Measurements from ENCODE around the gene OR7A10.

OR7A10 gene
- total RNA-seq = 0 reads per million in 2 donors

- DNase-seq = no peak
These were observed at the start of gene OR7A10 for GRCh38 chr19:14848822-14849221. Gene OR7A10, minus strand, starts transcription at chr19:14848922. Its CDS starts 7,045 bp downstream, at chr19:14841877.

- no peak for DNase-seq
These were observed 42.1 kb upstream of the OR7A10 start for GRCh38 chr19:14890643-14891379.

DNA sequence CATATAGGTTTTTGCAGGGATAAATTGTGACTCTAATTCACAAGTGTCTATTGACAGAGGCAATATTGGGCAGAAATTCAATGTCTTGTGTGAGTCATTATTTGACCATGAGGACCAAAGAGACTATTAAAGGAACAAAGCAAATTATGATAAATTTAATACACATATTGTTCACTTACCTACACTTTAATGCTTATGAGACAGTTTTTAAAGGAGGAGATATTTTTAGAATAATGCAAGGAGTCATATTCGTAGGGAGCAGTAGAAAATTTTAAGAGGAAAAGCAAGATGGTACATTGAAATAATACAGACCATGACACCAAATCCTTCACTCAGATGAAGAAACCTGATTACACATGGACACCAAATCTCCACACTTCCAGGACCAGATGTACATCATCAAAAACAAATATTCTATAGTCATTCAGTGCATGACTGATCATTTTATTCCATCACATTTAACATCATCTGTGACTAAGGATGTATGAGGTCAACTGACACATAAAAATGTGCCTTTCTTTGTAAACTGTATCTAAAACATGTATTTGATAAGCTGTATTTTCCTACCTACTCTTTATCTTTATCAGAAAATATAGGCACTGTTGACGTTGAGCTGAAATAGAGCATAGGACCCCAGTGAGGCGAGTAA, 41.4 kb upstream of the OR7A10 start:
- no peak for DNase-seq

GRCh38 chr19:14886032-14886431, 37.3 kb upstream of the OR7A10 start, which contains the start of gene OR7A17:
Gene OR7A17, minus strand, starts transcription at chr19:14886132. Its CDS starts 4,777 bp downstream, at chr19:14881355.
- DNase-seq = no peak

DNA sequence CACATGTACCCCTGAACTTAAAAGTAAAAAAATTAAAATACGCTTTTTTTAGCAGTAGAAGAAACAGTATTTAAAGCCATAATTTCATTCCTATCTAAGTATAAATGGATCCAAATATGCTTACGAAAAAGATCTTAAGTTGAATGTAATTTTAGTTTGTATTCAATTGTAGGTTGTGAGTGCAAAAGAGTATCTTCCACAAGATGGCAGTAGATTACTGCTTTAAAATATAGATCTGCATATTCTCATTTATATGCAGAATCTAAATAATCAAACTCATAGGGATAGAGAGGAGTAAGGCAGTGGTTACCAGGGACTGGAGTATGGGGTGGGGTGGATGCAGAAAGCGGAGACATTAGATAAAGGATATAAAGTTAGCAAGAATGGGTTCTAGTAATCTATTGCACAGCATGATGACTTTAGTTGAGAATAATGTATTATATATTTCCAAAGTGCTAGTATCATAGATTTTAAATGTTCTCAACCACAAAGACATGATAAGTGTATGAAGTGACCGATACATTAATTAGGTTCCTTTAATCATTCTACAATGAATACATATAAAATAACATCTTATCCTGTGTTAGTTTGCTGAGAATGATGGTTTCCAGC, 23.0 kb upstream of the OR7A10 start:
- DNase-seq = no peak

- no peak for DNase-seq
These were observed 19.8 kb upstream of the OR7A10 start for GRCh38 chr19:14868497-14868896.

GRCh38 chr19:14843578-14843977, 5.1 kb downstream of the OR7A10 start:
- DNase-seq = no peak

DNA sequence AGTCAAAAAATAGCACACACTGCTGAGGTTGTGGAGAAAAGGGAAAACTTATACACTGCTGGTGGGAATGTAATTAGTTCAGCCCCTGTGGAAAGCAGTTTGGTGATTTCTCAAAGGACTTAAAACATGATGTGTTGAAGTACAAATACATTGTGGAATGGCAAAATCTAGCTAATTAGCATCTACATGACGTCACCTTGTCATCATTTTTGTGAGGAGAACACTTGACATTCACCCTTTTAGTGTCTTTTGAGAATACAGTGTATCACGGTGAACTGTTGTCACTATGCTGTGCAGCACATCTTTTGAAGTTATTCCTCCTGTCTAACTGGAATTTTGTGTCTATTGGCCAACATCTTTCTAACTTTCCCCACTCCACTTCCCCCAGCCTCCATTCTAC, 5.6 kb downstream of the OR7A10 start:
- no peak for DNase-seq

- DNase-seq = no peak
These were observed 8.5 kb downstream of the OR7A10 start for GRCh38 chr19:14840206-14840605.

DNA sequence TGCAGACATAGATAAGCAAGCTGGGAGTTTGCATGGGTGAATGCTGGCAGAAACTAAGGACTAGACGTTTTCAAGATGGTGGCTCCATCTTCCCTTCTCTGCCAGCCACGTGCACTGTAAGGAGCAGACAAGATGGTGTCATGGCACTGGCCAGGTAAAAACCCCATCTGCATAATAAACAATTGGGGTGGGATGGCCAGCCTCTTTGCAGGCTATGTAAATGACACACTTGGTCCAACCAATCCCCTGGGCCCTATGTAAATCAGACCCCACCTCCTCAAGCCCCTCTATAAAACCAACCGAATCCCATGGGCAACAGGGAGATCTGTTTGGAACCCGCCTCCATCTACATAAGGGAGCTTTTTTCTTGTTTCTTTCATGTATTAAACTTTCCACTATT, 11.3 kb downstream of the OR7A10 start:
- DNase-seq = no peak

GRCh38 chr19:14835011-14835410, 13.7 kb downstream of the OR7A10 start, which contains the start of the genes OR7A5 and OR7C1:
Gene OR7A5, minus strand, starts transcription at chr19:14835185. Its CDS starts 6,944 bp downstream, at chr19:14828241.
Gene OR7C1, minus strand, starts transcription at chr19:14835185. Its CDS starts 35,049 bp downstream, at chr19:14800136.
- DNase-seq = no peak

GRCh38 chr19:14830702-14831101, 18.0 kb downstream of the OR7A10 start:
- DNase-seq = no peak

DNA sequence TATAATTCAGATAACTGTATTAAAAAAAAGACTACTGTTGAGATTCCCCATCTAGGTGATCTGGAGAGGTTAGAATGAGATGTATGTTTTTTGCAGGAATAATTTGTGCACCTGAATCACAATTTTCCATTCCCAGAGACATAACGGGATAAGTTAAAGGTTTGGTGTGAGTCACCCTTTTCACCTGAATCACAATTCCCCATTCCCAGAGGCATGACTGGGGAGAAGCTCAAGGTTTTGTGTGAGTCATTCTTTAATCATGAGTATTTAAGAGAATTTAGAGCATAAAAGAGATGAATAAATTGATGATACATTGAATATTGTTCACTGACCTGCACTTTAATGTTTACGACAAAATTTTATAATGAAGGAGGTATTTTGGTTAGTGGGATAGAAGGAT, 22.7 kb downstream of the OR7A10 start:
- no peak for DNase-seq

DNA sequence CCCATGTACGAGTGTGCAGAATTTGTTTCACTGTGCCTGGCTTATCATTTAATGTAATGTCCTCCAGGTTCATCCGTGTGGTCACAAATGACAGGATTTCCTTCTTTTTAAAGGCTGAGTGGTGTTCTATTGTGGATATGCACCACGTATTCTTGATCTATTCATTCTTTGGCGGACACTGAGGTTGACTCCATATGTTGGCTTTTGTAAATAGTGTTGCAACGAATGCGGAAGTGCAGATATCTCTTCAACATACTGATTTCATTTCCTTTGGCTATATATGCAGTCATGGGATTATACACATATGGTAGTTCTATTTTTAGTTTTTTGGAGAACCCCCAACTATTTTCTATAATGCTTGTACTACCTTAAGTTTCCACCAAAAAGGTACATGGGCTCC, 26.8 kb downstream of the OR7A10 start:
- no peak for DNase-seq

GRCh38 chr19:14818588-14818987, 30.1 kb downstream of the OR7A10 start:
- DNase-seq = no peak

GRCh38 chr19:14817052-14817451, 31.7 kb downstream of the OR7A10 start:
- DNase-seq = no peak

DNA sequence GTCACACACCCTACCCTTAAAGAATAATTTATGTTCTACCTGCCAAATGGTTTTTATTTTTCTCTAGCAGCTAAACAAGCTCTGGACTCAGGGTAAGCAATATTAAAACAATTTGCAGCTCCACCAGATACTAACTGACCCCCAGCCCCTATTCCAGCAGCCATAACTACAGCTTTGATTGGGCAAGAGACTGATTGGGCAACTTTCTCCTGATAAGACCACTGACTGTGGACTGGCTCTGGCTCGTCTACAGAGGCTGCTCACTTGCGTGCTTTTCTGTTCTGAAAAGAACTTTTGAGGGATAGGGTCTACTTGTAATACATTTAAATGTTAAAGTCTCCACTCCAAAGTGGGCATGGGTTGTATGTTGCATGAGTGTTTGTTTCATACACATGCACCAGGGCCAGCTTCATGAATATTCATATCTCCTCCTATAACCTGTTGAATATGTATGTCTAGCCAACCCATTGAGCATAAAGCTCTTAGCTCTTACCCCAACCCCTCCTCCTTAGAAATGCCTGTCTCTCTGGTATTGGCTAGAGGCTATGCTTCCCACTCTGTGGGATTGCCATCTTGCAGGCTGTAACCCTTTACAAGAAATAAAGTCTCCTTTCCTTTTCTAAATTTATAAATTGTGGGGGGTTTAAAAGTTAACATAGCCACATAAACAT, 33.6 kb downstream of the OR7A10 start:
- DNase-seq = no peak

- DNase-seq = no peak
These were observed 39.3 kb downstream of the OR7A10 start for GRCh38 chr19:14809272-14810057.

GRCh38 chr19:14804765-14805164, 44.0 kb downstream of the OR7A10 start:
- no peak for DNase-seq

GRCh38 chr19:14798760-14799159, 50.0 kb downstream of the OR7A10 start:
- DNase-seq = no peak

GRCh38 chr19:14796021-14796420, 52.7 kb downstream of the OR7A10 start:
- no peak for DNase-seq

DNA sequence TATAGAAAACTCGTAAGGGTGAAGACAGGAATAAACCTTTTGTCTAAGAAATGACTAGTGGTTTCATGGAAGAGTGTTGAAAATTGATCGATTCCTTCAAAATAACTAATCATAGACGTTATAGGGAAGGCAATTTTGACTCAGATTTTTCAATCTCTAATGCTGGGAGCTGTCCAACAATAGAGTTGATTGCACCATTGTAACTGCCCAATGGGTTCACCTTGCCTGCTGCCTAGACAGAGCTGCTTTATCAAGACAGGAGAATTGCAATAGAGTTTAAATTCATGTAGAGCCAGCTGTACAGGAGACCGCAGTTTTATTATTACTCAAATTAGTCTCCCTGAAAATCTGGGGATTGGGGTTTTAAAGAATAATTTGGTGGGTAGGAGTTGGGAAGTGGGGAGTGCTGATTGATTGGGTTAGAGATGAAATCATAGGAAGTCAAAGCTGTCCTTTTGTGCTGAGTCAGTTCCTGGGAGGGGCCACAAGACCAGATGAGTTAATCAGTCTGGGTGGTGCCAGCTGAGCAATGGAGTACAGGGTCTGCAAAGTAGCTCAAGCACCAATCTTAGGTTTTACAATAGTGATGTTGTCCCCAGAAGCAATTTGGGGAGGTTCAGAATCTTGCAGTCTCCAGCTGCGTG, 53.5 kb downstream of the OR7A10 start:
- no peak for DNase-seq

Data from activated gamma-delta T cell (primary cell).